ENCODE data around the gene DNAJC16.

DNAJC16 gene

GRCh38 chr1:15623435-15623834 lies 96.8 kb downstream of the DNAJC16 start:
- TF ChIP-seq ZNF274 (IDR thresholded peaks at IDR 0.05; ENCODE audit: low read depth, low read length) = no peak
- H3K4me3 ChIP-seq (ENCODE audit: low read length) = no peak overlapping the region

- no peak for TF ChIP-seq ZNF274 (IDR thresholded peaks at IDR 0.05; ENCODE audit: low read depth, low read length)
- H3K4me3 ChIP-seq (ENCODE audit: low read length) = no peak overlapping the region
These were observed 97.6 kb downstream of the DNAJC16 start for GRCh38 chr1:15624133-15624714.

GRCh38 chr1:15625056-15625917 lies 98.6 kb downstream of the DNAJC16 start:
- H3K4me3 ChIP-seq (ENCODE audit: low read length) = no peak overlapping the region
- no peak for TF ChIP-seq ZNF274 (IDR thresholded peaks at IDR 0.05; ENCODE audit: low read depth, low read length)

Data from GM08714 (cell line).